ENCODE results near the gene RGS6. TPM values are rescaled to one million over a fixed set of nuclear protein-coding genes. Genes with fewer than 3 reads are reported as not detected.

RGS6 gene
- total and polyA plus RNA-seq, 4 donors = 0.06 to 5.3 (median 0.17) TPM; not detected in 1

- TF ChIP-seq MAX (IDR thresholded peaks at IDR 0.05) = no peak
- TF ChIP-seq EGR1 (IDR thresholded peaks at IDR 0.05; ENCODE audit: low read depth in 2 of 2) = no peak
- Histone ChIP-seq H3K27me3 (ENCODE audit: control insufficient read depth in 4 of 4, insufficient read depth in 4 of 4, low read length in 3 of 4) (peaks cover 0 to 3% (median 0%) of the 10 kb centered on the region in 4 donors), H3K27ac (ENCODE audit: low read depth in 1 of 2, low read length in 2 of 2) (no peak overlapping the region), H3K9me3 (ENCODE audit: control insufficient read depth in 4 of 4, low read length in 3 of 4) (peaks cover 0 to 6% (median 1%) of the 10 kb centered on the region in 4 donors), H3K4me3 (ENCODE audit: low read depth in 1 of 3, low read length in 3 of 3) (no peak overlapping the region), H3K4me1 (ENCODE audit: control insufficient read depth in 4 of 4, insufficient read depth in 4 of 4, low read length in 3 of 4) (no peaks in the 10 kb centered on the region), H3K36me3 (ENCODE audit: control insufficient read depth in 4 of 4, insufficient read depth in 3 of 4, low read depth in 1 of 4, low read length in 3 of 4) (no peaks in the 10 kb centered on the region), H3K9ac (ENCODE audit: low read depth in 1 of 2, low read length in 2 of 2) (no peak overlapping the region)
- WGBS = 79% methylated on average over 3 of the region's 3 CpGs
- no peak for DNase-seq (ENCODE audit: low spot score)
These were observed 338.5 kb downstream of the RGS6 start for GRCh38 chr14:72270749-72271148.

GRCh38 chr14:72275242-72275641, 343.0 kb downstream of the RGS6 start:
- Histone ChIP-seq H3K4me1 (ENCODE audit: control insufficient read depth in 4 of 4, insufficient read depth in 4 of 4, low read length in 3 of 4) (no peaks in the 10 kb centered on the region), H3K9ac (ENCODE audit: low read depth in 1 of 2, low read length in 2 of 2) (no peak overlapping the region), H3K36me3 (ENCODE audit: control insufficient read depth in 4 of 4, insufficient read depth in 3 of 4, low read depth in 1 of 4, low read length in 3 of 4) (no peaks in the 10 kb centered on the region), H3K4me3 (ENCODE audit: low read depth in 1 of 3, low read length in 3 of 3) (no peak overlapping the region), H3K27ac (ENCODE audit: low read depth in 1 of 2, low read length in 2 of 2) (no peak overlapping the region), H3K9me3 (ENCODE audit: control insufficient read depth in 4 of 4, low read length in 3 of 4) (peaks cover 0 to 6% (median 2%) of the 10 kb centered on the region in 4 donors), H3K27me3 (ENCODE audit: control insufficient read depth in 4 of 4, insufficient read depth in 4 of 4, low read length in 3 of 4) (peaks cover 0 to 3% (median 0%) of the 10 kb centered on the region in 4 donors)
- DNase-seq (ENCODE audit: low spot score) = no peak
- 59% methylated on average over 1 of the region's 1 CpG for WGBS
- TF ChIP-seq TAF1 (conservative IDR thresholded peaks at IDR 0.05) = no peak
- no peak for TF ChIP-seq FOXA1 (IDR thresholded peaks at IDR 0.05)
- no peak for TF ChIP-seq RXRA (IDR thresholded peaks at IDR 0.05)
- TF ChIP-seq EGR1 (IDR thresholded peaks at IDR 0.05; ENCODE audit: low read depth in 2 of 2) = no peak
- TF ChIP-seq YY1 (IDR thresholded peaks at IDR 0.05) = no peak
- no peak for TF ChIP-seq GABPA (IDR thresholded peaks at IDR 0.05 in 1 of 2, conservative IDR thresholded peaks at IDR 0.05 in 1 of 2)
- no peak for TF ChIP-seq HNF4G (IDR thresholded peaks at IDR 0.05)
- no peak for TF ChIP-seq JUND (IDR thresholded peaks at IDR 0.05)
- no peak for TF ChIP-seq FOXA2 (IDR thresholded peaks at IDR 0.05)
- TF ChIP-seq HNF4A (conservative IDR thresholded peaks at IDR 0.05) = no peak
- TF ChIP-seq CTCF (IDR thresholded peaks at IDR 0.05; ENCODE audit: low read depth, low read length, missing input control) = no peak

DNA sequence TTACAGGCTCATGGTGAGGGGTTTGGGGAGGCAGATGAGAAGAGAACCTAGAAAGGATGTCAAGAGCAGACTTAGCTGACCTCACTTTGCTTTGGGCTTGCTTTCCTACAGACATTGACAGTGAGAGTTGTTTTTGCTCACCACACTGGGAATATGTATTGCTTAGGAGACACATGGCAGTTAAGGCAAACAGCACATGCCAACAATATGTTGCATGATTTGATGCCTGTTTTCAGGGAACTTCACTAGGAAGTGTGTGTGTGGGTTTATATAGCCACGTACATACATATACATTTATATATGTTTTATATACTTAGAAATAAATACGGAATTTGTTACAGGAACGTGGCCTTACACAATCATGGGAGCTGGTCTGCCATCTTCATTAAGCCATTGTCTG, 346.1 kb downstream of the RGS6 start:
- H3K4me3 ChIP-seq (ENCODE audit: low read depth in 1 of 3, low read length in 3 of 3) = no peak overlapping the region
- no peak for DNase-seq (ENCODE audit: low spot score)
- H3K4me1 ChIP-seq (ENCODE audit: control insufficient read depth in 4 of 4, insufficient read depth in 4 of 4, low read length in 3 of 4) = no peaks in the 10 kb centered on the region
- H3K9ac ChIP-seq (ENCODE audit: low read depth in 1 of 2, low read length in 2 of 2) = no peak overlapping the region
- no peak overlapping the region for H3K27ac ChIP-seq (ENCODE audit: low read depth in 1 of 2, low read length in 2 of 2)
- WGBS = 86% methylated on average over 3 of the region's 3 CpGs
- peaks cover 0 to 6% (median 2%) of the 10 kb centered on the region in 4 donors for H3K9me3 ChIP-seq (ENCODE audit: control insufficient read depth in 4 of 4, low read length in 3 of 4)
- peaks cover 0 to 3% (median 0%) of the 10 kb centered on the region in 4 donors for H3K27me3 ChIP-seq (ENCODE audit: control insufficient read depth in 4 of 4, insufficient read depth in 4 of 4, low read length in 3 of 4)
- H3K36me3 ChIP-seq (ENCODE audit: control insufficient read depth in 4 of 4, insufficient read depth in 3 of 4, low read depth in 1 of 4, low read length in 3 of 4) = no peaks in the 10 kb centered on the region
- TF ChIP-seq TAF1 (conservative IDR thresholded peaks at IDR 0.05) (no peak), RAD21 (IDR thresholded peaks at IDR 0.05) (no peak), ATF3 (IDR thresholded peaks at IDR 0.05) (no peak), RXRA (IDR thresholded peaks at IDR 0.05) (no peak), HNF4G (IDR thresholded peaks at IDR 0.05) (no peak), GABPA (IDR thresholded peaks at IDR 0.05 in 1 of 2, conservative IDR thresholded peaks at IDR 0.05 in 1 of 2) (no peak), MAX (IDR thresholded peaks at IDR 0.05) (no peak), REST (IDR thresholded peaks at IDR 0.05) (no peak), JUND (IDR thresholded peaks at IDR 0.05) (no peak), NR2F2 (IDR thresholded peaks at IDR 0.05) (no peak), FOXA1 (IDR thresholded peaks at IDR 0.05) (no peak), EGR1 (IDR thresholded peaks at IDR 0.05; ENCODE audit: low read depth in 2 of 2) (no peak)
